PC-9 (cell line): ENCODE data around the gene WDR48.

Experiments used
- CTCF ChIP-seq: fragments of 200-600 bp; sonication (generic); conservative IDR thresholded peaks from 2 replicates; pipeline ENCODE4 v1.6.1; 2017; ENCODE audit warnings: mixed run types, antibody characterized with exemption, mild to moderate bottlenecking, moderate library complexity
- EZH2 ChIP-seq: fragments of 200-600 bp; sonication (generic); IDR thresholded peaks from 2 replicates; pipeline ENCODE4 v1.8.0; 2017; ENCODE audit warnings: antibody characterized with exemption, low read depth

- TF ChIP-seq CTCF (no peak), EZH2 (no peak)
Observed at GRCh38 chr3:39019299-39019698, 32.5 kb upstream of the WDR48 start.
